Sigmoid colon (tissue), 3 donors: ENCODE measurements around the gene RNF186.

ENCODE experiments used
- POLR2A ChIP-seq, 2 donors: fragments of 450-650 bp; IDR thresholded peaks; one replicate each; pipeline ENCODE4 v1.6.1; 2016; ENCODE audit warnings: antibody characterized with exemption in 2 of 2, mild to moderate bottlenecking in 2 of 2, moderate library complexity in 2 of 2
- TF ChIP-seq, protein P1 (sequence below), 4 experiments: fragments of 450-650 bp in 3 of 4; fragments of 200-600 bp in 1 of 4; IDR thresholded peaks; one replicate each; pipeline ENCODE4 v1.5.1; 2016 to 2019; ENCODE audit warnings: antibody characterized with exemption in 4 of 4, mild to moderate bottlenecking in 3 of 4, moderate library complexity in 2 of 4

DNA sequence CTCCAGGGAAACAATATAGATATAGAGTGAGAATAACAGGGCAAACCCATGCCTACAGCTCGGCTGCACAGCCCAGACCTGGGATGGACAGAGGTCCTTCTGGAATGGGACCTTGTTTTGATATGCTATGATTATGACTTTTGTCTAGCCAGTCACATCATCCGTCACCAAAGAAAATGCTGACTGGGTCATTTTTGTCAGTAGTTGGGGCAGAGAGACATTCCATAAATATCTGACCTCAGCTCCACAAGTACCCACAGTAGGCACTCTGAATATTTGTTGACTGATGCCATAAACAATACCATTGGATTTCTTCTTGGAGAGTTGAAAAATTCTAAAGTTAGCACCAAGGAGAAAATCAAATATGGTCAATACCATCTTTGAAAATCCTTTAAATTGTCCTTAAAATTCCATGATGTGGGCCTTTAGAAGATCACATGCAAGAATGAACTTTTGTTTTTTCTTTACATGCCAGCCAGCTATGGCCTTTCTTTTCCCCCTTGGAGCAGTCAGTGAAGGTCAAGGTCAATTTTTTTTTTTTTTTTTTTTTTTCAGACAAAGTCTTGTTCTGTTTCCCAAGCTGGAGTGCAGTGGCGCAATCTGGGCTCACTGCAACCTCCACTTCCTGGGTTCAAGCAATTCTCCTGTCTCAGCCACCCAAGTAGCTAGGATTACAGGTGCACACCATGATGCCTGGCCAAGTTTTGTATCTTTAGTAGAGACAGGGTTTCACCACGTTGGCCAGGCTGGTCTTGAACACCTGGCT, 22.7 kb downstream of the RNF186 start:
- TF ChIP-seq, protein P1, sequence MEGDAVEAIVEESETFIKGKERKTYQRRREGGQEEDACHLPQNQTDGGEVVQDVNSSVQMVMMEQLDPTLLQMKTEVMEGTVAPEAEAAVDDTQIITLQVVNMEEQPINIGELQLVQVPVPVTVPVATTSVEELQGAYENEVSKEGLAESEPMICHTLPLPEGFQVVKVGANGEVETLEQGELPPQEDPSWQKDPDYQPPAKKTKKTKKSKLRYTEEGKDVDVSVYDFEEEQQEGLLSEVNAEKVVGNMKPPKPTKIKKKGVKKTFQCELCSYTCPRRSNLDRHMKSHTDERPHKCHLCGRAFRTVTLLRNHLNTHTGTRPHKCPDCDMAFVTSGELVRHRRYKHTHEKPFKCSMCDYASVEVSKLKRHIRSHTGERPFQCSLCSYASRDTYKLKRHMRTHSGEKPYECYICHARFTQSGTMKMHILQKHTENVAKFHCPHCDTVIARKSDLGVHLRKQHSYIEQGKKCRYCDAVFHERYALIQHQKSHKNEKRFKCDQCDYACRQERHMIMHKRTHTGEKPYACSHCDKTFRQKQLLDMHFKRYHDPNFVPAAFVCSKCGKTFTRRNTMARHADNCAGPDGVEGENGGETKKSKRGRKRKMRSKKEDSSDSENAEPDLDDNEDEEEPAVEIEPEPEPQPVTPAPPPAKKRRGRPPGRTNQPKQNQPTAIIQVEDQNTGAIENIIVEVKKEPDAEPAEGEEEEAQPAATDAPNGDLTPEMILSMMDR (IDR thresholded peaks at IDR 0.05): no peak
- no peak for TF ChIP-seq POLR2A (IDR thresholded peaks at IDR 0.05)
